Mucosa of gallbladder (tissue), 1 donor: ENCODE results near the gene POC1B. TPM values are rescaled to one million over a fixed set of nuclear protein-coding genes. Genes with fewer than 3 reads are reported as not detected.

ENCODE experiments used
- DNase-seq: peaks from one replicate; pipeline ENCODE4 v3.0.0-alpha.2; 2020; ENCODE audit warnings: low spot score
- total RNA-seq: library from RNA; stranded (reverse); gene quantifications from one replicate; pipeline ENCODE4 v1.2.1, GENCODE V29; 2021
- donor health status: DM: no; HTN: no; CAD: no.

The POC1B gene
- total RNA-seq, 1 donor from 2014 or later, result 26.8 TPM

DNA sequence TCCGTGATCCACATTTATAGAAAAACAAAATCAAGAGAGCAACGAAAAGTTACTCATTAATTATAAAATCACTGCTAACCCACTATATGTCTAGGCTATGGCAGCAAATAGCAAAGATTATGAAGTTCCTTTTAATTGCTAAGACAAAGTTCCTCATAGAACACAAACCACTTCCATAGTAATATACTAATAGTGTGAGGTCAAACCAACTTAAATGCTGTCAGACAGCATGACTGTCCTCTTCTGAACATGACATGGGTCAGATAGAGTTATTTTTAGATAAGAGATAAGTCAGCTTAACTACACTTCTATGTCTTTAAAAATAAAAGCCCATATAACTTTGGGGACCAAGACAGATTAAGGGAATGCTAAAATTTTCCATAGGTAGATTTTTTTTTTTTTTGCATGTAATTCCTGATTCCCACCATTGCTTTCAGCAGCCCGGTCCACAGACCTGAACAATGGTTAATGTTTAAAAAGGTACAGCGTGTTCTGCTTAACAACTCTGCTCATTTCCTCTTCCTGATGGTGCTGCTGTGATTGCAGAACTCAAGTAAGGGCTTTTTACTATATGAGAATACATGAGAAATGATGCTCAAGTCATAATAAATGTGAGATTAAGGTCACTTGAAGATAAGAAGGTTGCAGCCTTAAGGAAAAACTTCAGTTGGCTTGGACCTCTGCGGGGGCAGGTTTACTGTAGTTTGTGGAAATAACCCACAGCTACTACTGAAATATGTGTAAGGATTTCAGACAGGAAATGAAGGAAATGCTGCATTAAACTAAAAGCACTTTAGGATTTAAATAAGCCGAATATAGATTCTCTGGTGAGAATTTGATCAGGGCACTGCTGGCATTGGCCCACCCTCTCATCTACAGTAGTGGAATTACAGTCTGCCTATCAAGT lies 135.8 kb downstream of the POC1B start:
- DNase-seq, result peak; percentile 20

DNA sequence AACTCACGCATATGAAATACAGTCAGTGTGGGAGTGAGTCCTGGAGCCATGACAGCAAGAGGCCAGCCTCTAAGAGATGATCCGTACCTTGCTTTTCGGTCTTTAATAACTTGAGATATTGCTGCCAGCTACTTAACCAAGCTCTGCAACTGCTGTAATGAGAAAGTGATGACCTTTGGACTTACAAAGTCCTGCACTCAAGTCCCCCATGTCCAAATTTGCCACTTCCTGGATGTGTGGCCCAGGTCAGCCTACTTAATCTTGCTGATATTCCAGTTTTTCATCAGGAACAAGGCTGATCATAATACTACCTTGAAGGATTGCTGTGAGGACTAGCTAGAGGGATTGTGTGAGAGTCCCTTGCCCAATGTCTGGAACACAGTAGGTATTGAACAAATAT lies 139.7 kb downstream of the POC1B start:
- no peak for DNase-seq

DNA sequence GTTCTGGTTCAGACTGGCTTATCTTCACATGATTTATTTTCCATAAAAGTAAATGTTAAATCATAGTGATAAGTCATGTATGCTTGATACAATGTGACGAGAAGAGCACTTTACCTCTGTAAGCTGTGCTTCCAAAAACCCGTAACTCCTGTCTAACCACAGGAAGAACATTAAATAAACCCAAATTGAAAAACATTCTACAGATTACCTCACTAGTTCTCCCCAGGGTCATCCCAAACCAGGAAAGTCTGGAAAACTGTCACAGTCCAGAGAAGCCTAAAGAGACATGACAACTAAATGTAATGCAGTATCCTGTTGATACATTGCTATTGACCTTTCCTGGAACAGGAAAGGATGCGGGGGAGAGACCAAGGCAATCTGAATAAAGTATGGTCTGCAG lies 141.0 kb downstream of the POC1B start:
- no peak for DNase-seq

DNA sequence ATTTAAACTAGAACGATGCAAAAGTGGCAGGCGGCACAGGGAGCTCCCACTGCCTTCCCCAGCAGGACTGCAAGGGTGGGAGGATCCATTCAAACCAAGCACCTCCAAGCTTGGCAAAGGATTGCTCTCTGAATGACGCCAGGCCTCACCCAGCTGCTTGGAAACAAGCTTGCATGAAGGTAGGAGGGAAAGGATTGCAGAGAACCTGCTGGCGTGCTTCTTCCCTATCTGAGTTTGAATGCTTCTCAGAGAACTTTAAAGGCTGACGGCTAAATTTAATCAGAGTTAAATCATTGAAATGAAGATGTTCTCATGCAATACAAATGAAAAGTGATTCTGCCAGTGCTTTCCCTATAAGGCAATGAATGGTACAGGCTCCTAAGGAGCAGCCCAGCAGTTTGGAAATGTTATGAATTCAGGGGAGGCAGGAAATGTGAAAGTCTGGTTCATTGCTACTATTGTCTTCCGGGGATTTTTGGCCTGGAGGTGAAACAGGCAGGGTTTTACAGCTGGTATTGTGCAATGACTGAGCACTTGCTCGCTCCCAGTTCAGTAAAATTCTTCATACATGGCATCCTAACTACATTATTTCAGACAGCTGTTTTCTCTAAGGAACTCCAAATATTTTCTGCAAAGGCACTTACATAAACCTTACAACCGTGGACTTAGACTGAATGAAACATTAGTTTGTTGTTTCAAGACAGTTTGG lies 141.6 kb downstream of the POC1B start:
- peak; percentile 39 for DNase-seq

DNA sequence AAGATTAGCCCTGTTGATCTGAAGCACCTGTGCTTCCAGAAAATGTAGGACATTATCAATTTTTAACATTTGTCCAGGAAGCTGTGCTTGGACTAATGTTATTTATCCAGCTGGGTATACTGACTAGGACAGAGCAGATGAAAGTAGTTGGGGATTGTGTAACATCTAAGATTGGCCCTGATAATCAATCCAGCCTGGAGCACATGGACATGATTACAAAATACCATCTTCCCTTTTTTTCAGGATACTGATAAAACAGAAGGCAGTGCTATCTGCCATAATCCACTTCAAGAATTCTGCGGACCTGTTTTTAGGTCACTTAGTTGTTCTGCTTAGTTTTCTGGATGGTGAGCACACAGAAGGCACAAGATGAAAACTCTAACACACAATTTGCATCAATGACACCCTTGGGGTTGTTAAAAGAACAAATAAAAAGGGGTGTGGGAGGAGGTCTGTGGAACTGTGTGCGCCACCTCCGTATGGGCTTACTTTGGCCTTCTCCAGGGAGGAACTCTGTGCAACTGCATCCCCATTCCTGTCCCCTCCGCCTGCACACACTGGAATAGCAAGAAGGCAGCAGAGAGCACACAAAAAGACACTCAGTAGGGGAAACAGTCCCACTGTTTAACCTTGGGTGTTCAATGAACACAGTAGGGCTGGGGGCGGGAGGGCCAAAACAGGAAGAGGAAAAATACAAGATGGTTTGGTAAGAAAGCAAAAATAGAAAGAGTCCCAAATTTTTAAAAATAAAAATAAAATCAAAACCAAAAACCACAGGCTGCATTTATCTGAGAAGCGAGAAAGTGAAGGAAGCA lies 142.4 kb downstream of the POC1B start:
- no peak for DNase-seq

DNA sequence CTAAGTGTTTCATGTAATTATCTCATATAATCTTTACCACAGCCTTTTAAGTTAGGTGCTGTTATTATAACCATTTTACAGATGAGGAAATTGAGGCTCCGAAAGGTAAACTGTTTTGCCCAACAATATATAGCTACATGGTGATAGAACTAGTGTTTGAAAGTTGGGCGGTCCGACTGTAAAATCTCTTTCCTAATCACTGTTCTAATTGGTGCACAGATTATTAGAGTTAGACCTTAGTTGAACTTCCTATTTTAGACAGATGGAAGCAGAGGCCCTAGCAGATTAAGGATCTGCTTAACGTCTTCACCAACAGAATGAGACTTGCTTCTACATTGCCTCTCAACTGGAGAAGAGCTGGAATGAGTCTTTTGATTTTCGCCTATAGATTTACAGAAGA lies 143.5 kb downstream of the POC1B start:
- DNase-seq, result no peak

DNA sequence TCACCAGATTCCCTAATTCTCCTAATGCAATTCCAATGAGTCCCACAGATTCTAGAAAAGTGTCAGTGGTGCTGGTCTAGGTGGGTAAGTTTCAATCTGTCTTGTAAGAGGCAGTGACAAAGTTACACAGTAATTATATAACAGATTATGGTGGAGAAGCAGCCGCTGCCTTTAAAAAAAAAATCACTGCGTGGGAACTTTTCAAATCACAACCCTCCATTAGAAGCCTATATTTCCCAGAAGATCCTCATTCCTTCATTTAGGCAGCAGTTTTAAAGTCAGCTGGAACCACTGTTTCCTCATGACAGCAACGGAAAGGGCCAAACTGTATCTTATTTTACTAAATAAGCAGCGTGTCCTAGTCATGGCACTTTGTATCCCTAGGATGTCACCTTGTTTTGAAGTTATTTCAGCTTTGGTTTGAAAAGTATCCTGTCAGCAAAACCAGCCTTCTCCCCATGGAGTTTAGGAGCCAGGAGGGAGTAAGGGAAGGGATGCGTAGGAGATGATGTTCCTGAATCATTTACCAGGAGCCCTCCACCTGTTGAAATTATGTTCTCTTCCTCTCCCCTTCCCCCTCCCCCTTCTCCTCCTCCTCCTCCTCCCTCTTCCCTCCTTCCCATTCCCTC lies 145.9 kb downstream of the POC1B start:
- no peak for DNase-seq

DNA sequence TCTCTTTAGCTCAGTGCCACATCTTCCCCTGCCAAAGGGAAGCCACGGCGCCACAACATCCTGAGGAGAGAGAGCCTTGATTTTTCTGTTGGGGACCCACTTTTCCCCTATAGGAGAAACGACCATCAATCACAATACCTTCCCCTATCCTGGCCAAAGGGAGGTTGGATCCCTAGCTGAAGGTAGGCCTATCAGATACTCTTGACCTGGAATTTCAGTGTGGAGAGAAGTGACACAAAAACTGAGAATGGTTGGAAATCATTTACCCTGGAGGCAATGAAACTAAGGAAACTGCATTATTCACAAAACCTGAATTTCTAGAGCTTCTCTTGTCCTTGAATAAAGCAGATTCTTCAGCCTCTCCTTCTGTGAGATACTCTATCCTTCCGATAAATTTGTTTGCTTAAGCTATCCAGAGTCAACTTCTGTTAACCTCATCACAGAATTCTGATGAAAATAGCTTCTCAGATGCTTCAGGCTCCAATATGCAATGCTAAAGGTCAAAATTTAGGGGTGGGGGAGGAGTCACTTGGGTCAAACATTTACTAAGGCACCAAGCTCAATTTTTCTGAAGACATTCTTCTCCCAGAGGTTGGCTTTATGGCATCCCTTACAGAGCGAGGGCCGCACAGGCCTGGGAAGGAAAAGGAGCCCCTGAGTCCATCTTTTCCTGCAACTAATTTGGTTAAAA lies 146.6 kb downstream of the POC1B start:
- no peak for DNase-seq

DNA sequence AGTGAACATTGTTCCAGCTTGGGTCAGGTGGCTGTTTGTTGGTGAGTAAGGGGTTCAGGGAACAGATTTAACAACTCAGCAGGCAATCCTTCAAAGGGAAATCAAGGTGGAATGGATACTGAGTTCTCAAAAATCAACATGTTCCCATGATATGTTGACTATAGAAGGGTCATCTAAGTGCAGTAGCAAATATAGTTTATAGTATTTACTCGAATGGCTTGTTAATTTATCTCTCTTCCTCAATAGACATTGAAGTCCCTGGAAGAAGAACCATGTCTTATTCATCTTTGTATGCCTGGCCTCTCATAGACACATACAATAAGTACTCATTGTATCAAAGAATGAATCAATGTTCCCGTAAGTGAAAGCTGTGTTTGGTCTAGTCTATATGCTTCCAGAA lies 149.0 kb downstream of the POC1B start:
- no peak for DNase-seq

DNA sequence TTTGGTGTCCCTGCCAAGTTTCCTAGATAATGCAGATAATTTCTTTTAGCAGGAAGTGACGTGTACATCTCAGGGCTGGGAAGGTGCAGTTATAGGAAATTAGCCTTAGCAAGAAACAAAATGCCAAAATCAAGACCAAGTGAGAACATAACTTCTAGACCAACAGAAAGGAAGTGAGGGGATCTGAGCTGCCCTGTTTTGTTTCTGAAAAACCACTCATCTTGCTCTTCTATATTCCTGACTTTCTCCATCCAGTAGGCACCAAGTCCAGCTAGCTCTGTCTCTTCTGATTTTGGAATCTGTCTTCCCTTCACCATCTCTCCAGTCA lies 149.7 kb downstream of the POC1B start:
- DNase-seq, result no peak

DNA sequence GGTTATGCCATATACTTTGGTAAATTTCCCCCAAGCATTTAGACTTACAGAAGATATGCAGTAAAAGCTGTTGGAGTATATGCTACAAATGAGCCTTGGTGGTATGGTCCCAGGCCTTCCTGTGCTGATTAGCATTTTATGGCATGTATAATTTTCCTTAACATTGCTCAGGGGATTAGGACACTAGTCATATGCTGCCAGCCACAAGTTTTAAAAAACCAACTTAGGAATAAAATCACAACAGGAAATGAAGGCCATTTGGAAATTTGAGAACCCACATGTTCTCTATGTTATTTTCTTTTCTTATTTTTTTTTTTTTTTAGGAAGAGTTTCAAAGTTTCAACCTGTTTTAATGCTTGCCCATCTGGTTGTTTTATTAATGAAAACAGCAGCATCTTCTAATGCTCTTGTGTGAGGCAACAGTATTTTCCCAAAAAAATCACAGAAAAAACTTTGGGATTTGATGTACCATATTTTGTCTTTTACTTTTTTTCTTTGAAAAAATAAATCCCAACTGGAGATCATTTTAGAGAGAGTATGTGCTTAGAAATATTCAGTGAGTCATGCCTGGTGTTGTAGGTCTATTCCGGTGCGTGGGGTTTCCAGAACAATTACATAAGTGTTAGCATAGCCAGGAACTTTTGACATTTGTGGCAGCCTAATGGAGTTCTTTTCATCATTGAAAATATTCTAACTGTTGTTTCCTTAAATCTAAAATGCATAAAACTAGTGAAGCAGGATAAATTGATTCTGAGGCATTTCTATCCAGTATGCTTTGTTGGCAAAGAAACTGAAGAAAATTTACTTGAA lies 151.9 kb downstream of the POC1B start:
- peak; percentile 45 for DNase-seq

DNA sequence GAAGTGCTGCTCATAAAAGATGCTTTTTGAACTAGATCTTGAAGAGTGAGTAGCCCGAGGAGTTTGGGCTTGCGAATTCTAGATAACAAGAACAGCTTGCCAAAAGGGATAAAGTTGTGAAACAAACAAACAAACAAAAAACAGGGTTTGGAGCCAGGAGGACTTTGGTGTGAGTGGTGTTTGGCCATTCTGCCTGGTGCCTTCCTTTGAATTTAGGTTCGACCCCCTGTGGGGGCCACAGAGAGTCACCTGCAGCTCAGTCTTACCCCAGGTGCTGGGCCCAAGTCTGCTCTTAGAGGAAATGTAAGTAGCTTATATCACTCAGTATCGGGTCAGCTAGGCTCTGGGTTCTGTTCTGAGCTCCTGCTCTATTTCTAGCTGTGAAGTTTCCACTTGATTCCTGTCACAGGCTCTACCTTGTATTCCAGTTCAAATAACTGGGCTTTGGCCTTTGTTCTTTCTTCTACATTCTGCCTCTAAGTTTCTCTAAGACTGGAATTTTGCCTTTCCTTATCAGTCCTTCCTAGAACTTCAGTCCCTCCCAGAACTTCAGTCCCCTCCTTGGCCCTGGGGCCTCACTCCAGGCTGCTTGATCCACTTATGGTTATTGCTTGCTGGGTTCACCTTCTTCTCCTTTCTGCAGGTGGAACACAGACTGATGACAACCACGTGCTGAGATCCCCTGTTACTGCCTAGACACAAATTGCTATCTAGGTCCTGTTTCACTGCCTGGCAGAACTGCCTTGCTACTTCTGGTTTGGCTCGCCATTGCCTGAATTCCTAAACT lies 153.1 kb downstream of the POC1B start:
- DNase-seq, result no peak

DNA sequence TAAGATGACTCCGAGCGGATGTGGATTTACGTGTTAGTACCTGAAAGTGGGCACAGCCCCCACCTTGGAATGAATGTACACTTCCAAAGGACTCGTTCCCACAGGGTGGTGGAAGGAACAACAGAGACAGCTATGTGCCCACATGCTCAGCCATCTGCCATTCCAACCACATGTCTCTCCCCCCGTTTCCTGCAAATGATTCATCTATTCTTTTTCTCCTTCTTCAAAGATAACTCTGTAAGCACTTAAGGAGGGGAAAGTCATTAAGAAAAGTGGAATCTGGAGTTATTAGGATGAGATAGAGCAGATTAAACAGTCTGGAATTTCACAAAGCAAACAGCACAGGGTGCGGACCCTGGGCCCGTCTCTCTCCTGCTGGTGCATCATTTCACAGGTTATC lies 155.0 kb downstream of the POC1B start:
- DNase-seq, result no peak

DNA sequence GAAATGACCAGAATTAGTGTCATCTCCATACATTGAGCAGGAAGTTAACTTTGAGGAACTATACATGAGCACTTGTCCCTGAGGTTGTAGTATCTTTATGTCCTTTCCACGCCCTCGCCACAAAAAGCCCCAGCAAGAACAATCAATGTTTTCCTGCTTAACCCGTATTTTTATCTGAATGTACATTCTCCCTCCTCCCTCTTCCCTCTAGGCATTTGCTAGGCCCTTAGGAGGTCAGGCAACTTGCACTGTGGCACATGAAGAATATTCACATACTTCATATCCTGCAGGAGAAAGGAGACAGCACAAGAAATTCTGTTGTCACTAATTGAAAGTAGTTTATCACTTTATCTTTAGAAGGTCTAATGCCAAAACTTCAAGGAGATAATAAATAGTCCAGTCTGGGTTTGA lies 155.4 kb downstream of the POC1B start:
- no peak for DNase-seq

Other genes starting within 250 kb of the POC1B start
- 155 TPM for gene DUSP6, start 173.5 kb downstream of the POC1B start, total RNA-seq
- 37.3 TPM for gene GALNT4, start 1.3 kb downstream of the POC1B start, total RNA-seq
- gene ATP2B1, start 182.8 kb upstream of the POC1B start, total RNA-seq, result 44.0 TPM